Loucy (cell line): ENCODE data around the gene MMP7.

Source experiments
- CTCF ChIP-seq: fragments of 200-600 bp; sonication (generic); conservative IDR thresholded peaks from 2 replicates; pipeline ENCODE4 v1.5.1; 2014; ENCODE audit warnings: mild to moderate bottlenecking, antibody characterized with exemption, low read length
- EZH2phosphoT487 ChIP-seq: fragments of 200-600 bp; IDR thresholded peaks from 2 replicates; pipeline ENCODE4 v1.6.1; 2018; ENCODE audit warnings: antibody characterized with exemption, mild to moderate bottlenecking, moderate library complexity, borderline replicate concordance

GRCh38 chr11:102572554-102573220, 42.1 kb upstream of the MMP7 start:
- no peak for TF ChIP-seq CTCF
- TF ChIP-seq EZH2phosphoT487 = no peak
